Measurements from ENCODE around the gene IL1RL1. TPM values are rescaled to one million over a fixed set of nuclear protein-coding genes. Genes with fewer than 3 reads are reported as not detected.

Gene IL1RL1
- 65.8 and 162 TPM in 2 replicates for total RNA-seq

- DNase-seq (ENCODE audit: low read depth) = no peak
- H3K4me3 ChIP-seq (ENCODE audit: low read depth, low read length) = no peak within 1 kb of the TSS
- H3K36me3 ChIP-seq (ENCODE audit: control insufficient read depth, insufficient read depth, low read length) = no peaks in the 10 kb centered on the region
- no peak for TF ChIP-seq CTCF (IDR thresholded peaks at IDR 0.05; ENCODE audit: insufficient read depth, low read length, severe bottlenecking)
- no peaks in the 10 kb centered on the region for H3K27me3 ChIP-seq (ENCODE audit: control insufficient read depth, insufficient read depth, low read length)
- FAIRE-seq = no peak
Observed at GRCh38 chr2:102310964-102311640, at the start of gene IL1RL1. Gene IL1RL1, plus strand, starts transcription at chr2:102311563. Its CDS starts 26,702 bp downstream, at chr2:102338265.

- Histone ChIP-seq H3K4me3 (ENCODE audit: low read depth, low read length) (no peak overlapping the region), H3K36me3 (ENCODE audit: control insufficient read depth, insufficient read depth, low read length) (no peaks in the 10 kb centered on the region), H3K27me3 (ENCODE audit: control insufficient read depth, insufficient read depth, low read length) (no peaks in the 10 kb centered on the region)
- DNase-seq (ENCODE audit: low read depth) (no peak), FAIRE-seq (no peak)
- TF ChIP-seq CTCF (IDR thresholded peaks at IDR 0.05; ENCODE audit: insufficient read depth, low read length, severe bottlenecking) = no peak
Observed at GRCh38 chr2:102262216-102263129, 48.9 kb upstream of the IL1RL1 start.

- H3K27me3 ChIP-seq (ENCODE audit: control insufficient read depth, insufficient read depth, low read length) = peaks cover 2% of the 10 kb centered on the region
- no peak overlapping the region for H3K4me3 ChIP-seq (ENCODE audit: low read depth, low read length)
- no peaks in the 10 kb centered on the region for H3K36me3 ChIP-seq (ENCODE audit: control insufficient read depth, insufficient read depth, low read length)
- no peak for TF ChIP-seq CTCF (IDR thresholded peaks at IDR 0.05; ENCODE audit: insufficient read depth, low read length, severe bottlenecking)
- no peak for DNase-seq (ENCODE audit: low read depth)
- peak; percentile 66 for FAIRE-seq
Observed at GRCh38 chr2:102264952-102265351, 46.4 kb upstream of the IL1RL1 start.

GRCh38 chr2:102266204-102266603 lies 45.2 kb upstream of the IL1RL1 start:
- TF ChIP-seq CTCF (IDR thresholded peaks at IDR 0.05; ENCODE audit: insufficient read depth, low read length, severe bottlenecking) = no peak
- H3K36me3 ChIP-seq (ENCODE audit: control insufficient read depth, insufficient read depth, low read length) = no peaks in the 10 kb centered on the region
- no peak overlapping the region for H3K4me3 ChIP-seq (ENCODE audit: low read depth, low read length)
- peaks cover 4% of the 10 kb centered on the region for H3K27me3 ChIP-seq (ENCODE audit: control insufficient read depth, insufficient read depth, low read length)
- FAIRE-seq (no peak), DNase-seq (ENCODE audit: low read depth) (no peak)

GRCh38 chr2:102267774-102268173 lies 43.6 kb upstream of the IL1RL1 start:
- DNase-seq (ENCODE audit: low read depth) = no peak
- Histone ChIP-seq H3K36me3 (ENCODE audit: control insufficient read depth, insufficient read depth, low read length) (no peaks in the 10 kb centered on the region), H3K4me3 (ENCODE audit: low read depth, low read length) (no peak overlapping the region), H3K27me3 (ENCODE audit: control insufficient read depth, insufficient read depth, low read length) (peaks cover 4% of the 10 kb centered on the region)
- no peak for TF ChIP-seq CTCF (IDR thresholded peaks at IDR 0.05; ENCODE audit: insufficient read depth, low read length, severe bottlenecking)
- FAIRE-seq = peak; percentile 93
